Large intestine (tissue), 12 donors: Measurements from ENCODE around the gene CSAG1. TPM values are rescaled to one million over a fixed set of nuclear protein-coding genes. Genes with fewer than 3 reads are reported as not detected.
"Not testable (repeated sequence)": the region's sequence is repeated elsewhere in the genome, so short reads cannot be mapped to it uniquely, and the experiment has no call there.

Source experiments
- DNase-seq, 2 donors: peaks; one replicate each; pipeline versions ENCODE4 v3.0.0 to v3.0.0-alpha.2; 2013
- H3K27ac ChIP-seq: one replicate; pipeline ENCODE4 v1.5.1; 2013; ENCODE audit warnings: low read length
- H3K27me3 ChIP-seq: 2 replicates; pipeline ENCODE4 v1.6.1; 2013; ENCODE audit warnings: low read length; ENCODE audit not compliant: control insufficient read depth, insufficient read depth
- H3K36me3 ChIP-seq: 2 replicates; pipeline ENCODE4 v1.6.1; 2013; ENCODE audit warnings: low read length; ENCODE audit not compliant: control insufficient read depth, insufficient read depth
- H3K4me1 ChIP-seq: one replicate; pipeline ENCODE4 v1.6.1; 2013; ENCODE audit warnings: low read length; ENCODE audit not compliant: control insufficient read depth, insufficient read depth
- H3K4me3 ChIP-seq: one replicate; pipeline ENCODE4 v1.5.1; 2013; ENCODE audit warnings: low read length
- H3K9me3 ChIP-seq: one replicate; pipeline ENCODE4 v1.6.1; 2013; ENCODE audit warnings: mild to moderate bottlenecking, low read depth, low read length, moderate library complexity; ENCODE audit not compliant: control insufficient read depth
- WGBS: methylation state at CpG from one replicate; pipeline ENCODE4 v1.1.5; 2013; ENCODE audit warnings: low lambda C conversion rate; ENCODE audit not compliant: insufficient coverage; 5-methylcytosine and 5-hydroxymethylcytosine counted together
- long read RNA-seq, 11 donors: transcript quantifications; one replicate each; lab custom pipeline, GENCODE V29; 2026
- polyA plus RNA-seq: library from polyadenylated mRNA; unstranded; fragments of 120-200 nt; gene quantifications from one replicate; pipeline ENCODE4 v1.2.1, GENCODE V29; 2013

CSAG1 gene
- not detected for polyA plus RNA-seq
- long read RNA-seq, donor 1: 0 reads
- long read RNA-seq, donor 2: 0 reads
- long read RNA-seq, donor 3: 0 reads
- long read RNA-seq, donor 4: 0 reads
- long read RNA-seq, donor 5: 0 reads
- long read RNA-seq, donor 6: 0 reads
- long read RNA-seq, donor 7: 0 reads
- long read RNA-seq, donor 8: 0 reads
- long read RNA-seq, donor 9: 0 reads
- long read RNA-seq, donor 10: 0 reads
- long read RNA-seq, donor 11: 0 reads

- H3K27me3 ChIP-seq: no peaks in the 10 kb centered on the region
- H3K4me1 ChIP-seq: no peaks in the 10 kb centered on the region
- WGBS: no CpG with 5 or more reads among the region's 21 CpGs
- no peak for DNase-seq
- H3K36me3 ChIP-seq: no peaks in the 10 kb centered on the region
- no peak within 1 kb of the TSS for H3K4me3 ChIP-seq
- no peak within 1 kb of the TSS for H3K27ac ChIP-seq
- no peaks in the 10 kb centered on the region for H3K9me3 ChIP-seq
Observed at GRCh38 chrX:152733261-152733975, at the start of gene CSAG1, which contains the start of gene MAGEA12. CSAG1 (minus strand) TSS chrX:152733721; CDS start chrX:152732460, 1,261 bp downstream. MAGEA12 (plus strand) TSS chrX:152733757; CDS start chrX:152736162, 2,405 bp downstream.

GRCh38 chrX:152769549-152770289 lies 36.2 kb upstream of the CSAG1 start, which contains the start of gene MAGEA6:
MAGEA6 (minus strand) TSS chrX:152769689; CDS start chrX:152767650, 2,039 bp downstream.
- not testable (repeated sequence) for H3K36me3 ChIP-seq, H3K9me3 ChIP-seq, H3K27me3 ChIP-seq, H3K4me1 ChIP-seq, H3K27ac ChIP-seq, H3K4me3 ChIP-seq, DNase-seq
- no CpG with 5 or more reads among the region's 29 CpGs for whole genome bisulfite sequencing

GRCh38 chrX:152766562-152766961 lies 33.0 kb upstream of the CSAG1 start:
- H3K4me1 ChIP-seq, H3K36me3 ChIP-seq: not testable (repeated sequence)
- no CpG with 5 or more reads among the region's 9 CpGs for WGBS

GRCh38 chrX:152761582-152761981 lies 28.1 kb upstream of the CSAG1 start:
- not testable (repeated sequence) for DNase-seq, H3K36me3 ChIP-seq, H3K4me3 ChIP-seq, H3K27me3 ChIP-seq, H3K9me3 ChIP-seq, H3K4me1 ChIP-seq, H3K27ac ChIP-seq
- no CpG with 5 or more reads among the region's 7 CpGs for WGBS

More at GRCh38 chrX:152766562-152766961, 33.0 kb upstream of the CSAG1 start:
- not testable (repeated sequence) for DNase-seq, H3K27me3 ChIP-seq, H3K4me3 ChIP-seq, H3K27ac ChIP-seq, H3K9me3 ChIP-seq

- H3K27ac ChIP-seq, H3K27me3 ChIP-seq, DNase-seq, H3K9me3 ChIP-seq, H3K36me3 ChIP-seq, H3K4me3 ChIP-seq, H3K4me1 ChIP-seq: not testable (repeated sequence)
- no CpG with 5 or more reads among the region's 7 CpGs for WGBS
Observed at GRCh38 chrX:152759544-152759943, 26.0 kb upstream of the CSAG1 start.

GRCh38 chrX:152758918-152759317 lies 25.4 kb upstream of the CSAG1 start, which contains the start of gene CSAG3:
CSAG3 (plus strand) TSS chrX:152759218.
- H3K36me3 ChIP-seq, DNase-seq, H3K4me1 ChIP-seq, H3K27ac ChIP-seq, H3K27me3 ChIP-seq, H3K9me3 ChIP-seq, H3K4me3 ChIP-seq: not testable (repeated sequence)
- WGBS: no CpG with 5 or more reads among the region's 2 CpGs

GRCh38 chrX:152754871-152755270 lies 21.4 kb upstream of the CSAG1 start:
- not testable (repeated sequence) for H3K36me3 ChIP-seq, H3K4me1 ChIP-seq, H3K9me3 ChIP-seq, DNase-seq, H3K27me3 ChIP-seq, H3K27ac ChIP-seq, H3K4me3 ChIP-seq
- no CpG with 5 or more reads among the region's 5 CpGs for WGBS

- not testable (repeated sequence) for H3K27me3 ChIP-seq, H3K4me3 ChIP-seq, H3K27ac ChIP-seq, H3K36me3 ChIP-seq, H3K4me1 ChIP-seq, H3K9me3 ChIP-seq, DNase-seq
- WGBS: no CpG with 5 or more reads among the region's 35 CpGs
Observed at GRCh38 chrX:152753686-152754650, 20.4 kb upstream of the CSAG1 start, which contains the start of gene MAGEA2. MAGEA2 (minus strand) TSS chrX:152753842; CDS start chrX:152751363, 2,479 bp downstream.

- no peaks in the 10 kb centered on the region for H3K9me3 ChIP-seq
- DNase-seq: no peak
- H3K4me1 ChIP-seq: no peaks in the 10 kb centered on the region
- H3K27ac ChIP-seq: no peak overlapping the region
- no peak overlapping the region for H3K4me3 ChIP-seq
- no peaks in the 10 kb centered on the region for H3K36me3 ChIP-seq
- H3K27me3 ChIP-seq: no peaks in the 10 kb centered on the region
- whole genome bisulfite sequencing: no CpG with 5 or more reads among the region's 5 CpGs
Observed at GRCh38 chrX:152738560-152738959, 5.0 kb upstream of the CSAG1 start.
